Pericardium fibroblast (primary cell): Measurements from ENCODE around the gene HLA-DRA. TPM values are rescaled to one million over a fixed set of nuclear protein-coding genes. Genes with fewer than 3 reads are reported as not detected.

Experiments used
- total RNA-seq: library from RNA; depleted of rRNA; stranded (reverse); fragments of >200 nt; gene quantifications from 2 replicates; pipeline ENCODE4 v1.2.3, GENCODE V29; 2015

HLA-DRA gene
- total RNA-seq: not detected in 2 replicates

DNA sequence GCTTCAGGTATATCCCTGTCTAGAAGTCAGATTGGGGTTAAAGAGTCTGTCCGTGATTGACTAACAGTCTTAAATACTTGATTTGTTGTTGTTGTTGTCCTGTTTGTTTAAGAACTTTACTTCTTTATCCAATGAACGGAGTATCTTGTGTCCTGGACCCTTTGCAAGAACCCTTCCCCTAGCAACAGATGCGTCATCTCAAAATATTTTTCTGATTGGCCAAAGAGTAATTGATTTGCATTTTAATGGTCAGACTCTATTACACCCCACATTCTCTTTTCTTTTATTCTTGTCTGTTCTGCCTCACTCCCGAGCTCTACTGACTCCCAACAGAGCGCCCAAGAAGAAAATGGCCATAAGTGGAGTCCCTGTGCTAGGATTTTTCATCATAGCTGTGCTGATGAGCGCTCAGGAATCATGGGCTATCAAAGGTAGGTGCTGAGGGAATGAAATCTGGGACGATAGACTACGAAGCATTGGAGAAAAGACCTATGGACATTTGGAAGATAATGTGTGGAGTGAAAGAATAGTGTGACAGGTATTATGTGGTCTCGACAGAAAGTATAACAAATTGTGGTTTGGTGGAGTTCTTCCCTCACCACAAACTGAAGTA, at the start of gene HLA-DRA:
TSS of gene HLA-DRA (plus strand) at position 286 of the 613 bp plus-strand sequence. CDS start at position 350, 64 bp downstream.

DNA sequence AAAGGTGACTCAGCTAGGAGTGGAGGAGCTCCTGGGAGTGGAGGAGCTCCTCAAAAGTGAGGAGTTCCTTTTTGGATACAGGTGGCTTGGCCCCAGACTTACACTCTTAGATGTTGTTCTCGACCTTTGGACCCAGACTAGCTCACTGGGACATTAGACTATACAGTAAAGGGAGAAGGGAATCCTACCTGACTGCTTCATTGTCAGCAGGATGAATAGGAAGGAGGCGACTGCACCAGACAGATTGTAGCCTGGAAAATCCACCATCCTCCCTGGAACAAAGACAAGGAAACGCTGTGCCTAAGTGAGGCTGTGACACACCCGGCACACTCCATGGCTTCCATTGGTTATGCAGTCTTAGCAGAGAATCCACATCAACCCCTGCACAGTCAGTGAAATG, 32.8 kb upstream of the HLA-DRA start, which contains the start of gene BTNL2:
TSS of gene BTNL2 (minus strand) at position 325 of the 400 bp plus-strand sequence. CDS start at position 267, 58 bp downstream.

Other genes starting within 250 kb of the HLA-DRA start
- 33.6 and 45.0 TPM in 2 replicates for gene PBX2, start 249.7 kb upstream of the HLA-DRA start, total RNA-seq
- 0.26 and 4.9 TPM in 2 replicates for gene GPSM3, start 247.2 kb upstream of the HLA-DRA start, total RNA-seq
- gene NOTCH4, start 215.8 kb upstream of the HLA-DRA start, total RNA-seq: 0.70 and 1.4 TPM in 2 replicates
- not detected in 2 replicates for gene TSBP1, start 68.0 kb upstream of the HLA-DRA start, total RNA-seq
- gene BTNL2, start 32.7 kb upstream of the HLA-DRA start, total RNA-seq: not detected in 2 replicates
- gene HLA-DRB5, start 90.4 kb downstream of the HLA-DRA start, total RNA-seq: not detected in 2 replicates
- gene HLA-DRB1, start 150.0 kb downstream of the HLA-DRA start, total RNA-seq: not detected in 2 replicates
- gene HLA-DQA1, start 197.5 kb downstream of the HLA-DRA start, total RNA-seq: not detected in 2 replicates
- not detected in 2 replicates for gene HLA-DQB1, start 226.8 kb downstream of the HLA-DRA start, total RNA-seq